ENCODE data around the gene PLCL1. TPM values are rescaled to one million over a fixed set of nuclear protein-coding genes. Genes with fewer than 3 reads are reported as not detected.

The PLCL1 gene
- total and polyA plus RNA-seq, 10 of the 15 experiments (the other 5 are each of a cell fraction or from before 2014, with no cell fraction given), result 0.03 to 1.5 (median 0.22) TPM

DNA sequence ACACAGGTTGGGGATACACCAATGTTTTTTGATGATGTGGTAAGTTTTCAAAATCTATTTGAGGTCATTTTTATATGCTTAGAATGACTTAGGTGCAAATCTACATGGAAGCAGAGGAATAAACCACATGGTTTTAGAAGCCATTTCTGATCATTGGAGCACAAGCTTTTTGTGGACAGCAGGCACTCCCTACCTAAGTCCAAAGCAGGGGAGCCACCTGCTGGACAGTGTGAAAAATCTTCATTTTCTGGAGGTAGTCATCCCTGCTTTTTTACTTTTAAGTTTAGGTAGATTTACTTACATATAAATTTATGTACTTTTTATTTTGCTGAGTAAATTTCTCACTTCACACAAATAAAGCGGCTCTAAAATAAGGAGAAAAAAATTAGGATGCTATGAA is 323.2 kb downstream of the PLCL1 start:
- Histone ChIP-seq H2AFZ (ENCODE audit: control insufficient read depth, low read depth, low read length) (no peak overlapping the region), H3K4me3 (no peak overlapping the region), H3K27me3 (replicated peaks in 1 of 2; ENCODE audit: control insufficient read depth in 2 of 2, insufficient read depth in 2 of 2, low read length in 1 of 2) (no peaks in the 10 kb centered on the region; a peak in 1 of 4 replicates), H3K9me3 (replicated peaks; ENCODE audit: control insufficient read depth, insufficient read depth, low read length) (no peaks in the 10 kb centered on the region), H3K79me2 (ENCODE audit: control insufficient read depth, insufficient read depth, low read length) (no peaks in the 10 kb centered on the region), H3K4me1 (ENCODE audit: control insufficient read depth, insufficient read depth, low read length) (no peaks in the 10 kb centered on the region), H3K27ac (ENCODE audit: control insufficient read depth, insufficient read depth) (no peak overlapping the region), H3K36me3 (ENCODE audit: control insufficient read depth in 2 of 2, insufficient read depth in 2 of 2, low read length in 1 of 2) (no peaks in the 10 kb centered on the region), H4K20me1 (ENCODE audit: control insufficient read depth, insufficient read depth) (no peaks in the 10 kb centered on the region), H3K4me2 (ENCODE audit: control insufficient read depth, insufficient read depth) (no peak overlapping the region), H3K9ac (ENCODE audit: control insufficient read depth, insufficient read depth, low read length) (no peak overlapping the region)
- ChIA-PET CTCF (interaction anchor here (0.6 to 7.3 kb wide), 37 partner anchors 10 to 349 kb away, joined by 3 to 128 read pairs (median 6); partner anchors contain the start of gene PLCL1), RAD21 (ENCODE audit: unreplicated experiment) (interaction anchor here (0.6 to 6.5 kb wide), 33 partner anchors 11 to 349 kb away, joined by 3 to 94 read pairs (median 6); partner anchors contain the start of gene PLCL1), SMC1A (ENCODE audit: uncharacterized antibody, unreplicated experiment) (interaction anchor here (0.6 to 8.9 kb wide), 45 partner anchors 10 to 409 kb away, joined by 3 to 170 read pairs (median 5); partner anchors contain the start of gene PLCL1), POLR2A (no interaction called here)
- intact Hi-C loops (cut with micrococcal nuclease; ENCODE audit: unreplicated experiment), result loop anchor here (1.0 to 5.0 kb wide), 5 partner anchors 73 to 324 kb away; no protein-coding TSS in a partner anchor
- DNase-seq (ENCODE audit: low read depth, low spot score), result peak; percentile 32
- no TSS peak for BruUV-seq (replicated peaks)
- FAIRE-seq, result peak; percentile 96
- 0% methylated on average over 1 of the region's 1 CpG for WGBS (ENCODE audit: insufficient coverage, insufficient replicate concordance, low lambda C conversion rate, missing lambda C conversion rate)
- in situ Hi-C loops (cut with MboI), result loop anchor here (5.0 kb wide), 1 partner anchor 325 kb away; the partner anchor contains the start of gene PLCL1
- ATAC-seq, result peak; percentile 94
- TF ChIP-seq IKZF2 (IDR thresholded peaks at IDR 0.05) (no peak), SKIL (IDR thresholded peaks at IDR 0.05; ENCODE audit: low read depth, poor library complexity, severe bottlenecking) (peak; percentile 43), NFIC (IDR thresholded peaks at IDR 0.05; ENCODE audit: low read depth, low read length) (no peak), GATAD2B (conservative IDR thresholded peaks at IDR 0.05; ENCODE audit: low read depth) (no peak), NR2C1 (IDR thresholded peaks at IDR 0.05) (no peak), NBN (IDR thresholded peaks at IDR 0.05) (peak; percentile 55; the same call in 1 of the 2 replicates), EP300 (IDR thresholded peaks at IDR 0.05; ENCODE audit: borderline replicate concordance in 1 of 2, control insufficient read depth in 1 of 2, low read depth in 2 of 2, low read length in 2 of 2) (no peak), ETV6 (conservative IDR thresholded peaks at IDR 0.05 in 1 of 2, IDR thresholded peaks at IDR 0.05 in 1 of 2; ENCODE audit: borderline replicate concordance in 1 of 2, low read depth in 1 of 2) (no peak), LARP7 (IDR thresholded peaks at IDR 0.05) (no peak), SMC3 (IDR thresholded peaks at IDR 0.05; ENCODE audit: borderline replicate concordance, low read length) (peak; percentile 98), YY1 (IDR thresholded peaks at IDR 0.05; ENCODE audit: low read depth, low read length) (peak; percentile 59; the same call in 1 of the 2 replicates), SUZ12 (IDR thresholded peaks at IDR 0.05; ENCODE audit: unreplicated experiment) (no peak), ZNF217 (IDR thresholded peaks at IDR 0.05) (no peak), MLLT1 (IDR thresholded peaks at IDR 0.05) (no peak), ZNF24 (IDR thresholded peaks at IDR 0.05) (no peak), TCF12 (IDR thresholded peaks at IDR 0.05; ENCODE audit: low read depth, low read length) (no peak), KAT2A (conservative IDR thresholded peaks at IDR 0.05; ENCODE audit: control insufficient read depth, low read depth, low read length) (no peak), CHD4 (IDR thresholded peaks at IDR 0.05) (no peak), POLR2A (IDR thresholded peaks at IDR 0.05; ENCODE audit: low read depth, low read length) (no peak), RAD51 (IDR thresholded peaks at IDR 0.05) (peak; percentile 45; the same call in 1 of the 2 replicates)
- TF ChIP-seq, protein P1, sequence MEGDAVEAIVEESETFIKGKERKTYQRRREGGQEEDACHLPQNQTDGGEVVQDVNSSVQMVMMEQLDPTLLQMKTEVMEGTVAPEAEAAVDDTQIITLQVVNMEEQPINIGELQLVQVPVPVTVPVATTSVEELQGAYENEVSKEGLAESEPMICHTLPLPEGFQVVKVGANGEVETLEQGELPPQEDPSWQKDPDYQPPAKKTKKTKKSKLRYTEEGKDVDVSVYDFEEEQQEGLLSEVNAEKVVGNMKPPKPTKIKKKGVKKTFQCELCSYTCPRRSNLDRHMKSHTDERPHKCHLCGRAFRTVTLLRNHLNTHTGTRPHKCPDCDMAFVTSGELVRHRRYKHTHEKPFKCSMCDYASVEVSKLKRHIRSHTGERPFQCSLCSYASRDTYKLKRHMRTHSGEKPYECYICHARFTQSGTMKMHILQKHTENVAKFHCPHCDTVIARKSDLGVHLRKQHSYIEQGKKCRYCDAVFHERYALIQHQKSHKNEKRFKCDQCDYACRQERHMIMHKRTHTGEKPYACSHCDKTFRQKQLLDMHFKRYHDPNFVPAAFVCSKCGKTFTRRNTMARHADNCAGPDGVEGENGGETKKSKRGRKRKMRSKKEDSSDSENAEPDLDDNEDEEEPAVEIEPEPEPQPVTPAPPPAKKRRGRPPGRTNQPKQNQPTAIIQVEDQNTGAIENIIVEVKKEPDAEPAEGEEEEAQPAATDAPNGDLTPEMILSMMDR (IDR thresholded peaks at IDR 0.05 in 2 of 3, conservative IDR thresholded peaks at IDR 0.05 in 1 of 3; ENCODE audit: control insufficient read depth in 2 of 3, extremely low read depth in 1 of 3, insufficient read depth in 1 of 3, low read depth in 3 of 3, low read length in 3 of 3), result peak; percentile 56 to 88 (median 69)
